Measurements from ENCODE around the gene MBD5.

DNA sequence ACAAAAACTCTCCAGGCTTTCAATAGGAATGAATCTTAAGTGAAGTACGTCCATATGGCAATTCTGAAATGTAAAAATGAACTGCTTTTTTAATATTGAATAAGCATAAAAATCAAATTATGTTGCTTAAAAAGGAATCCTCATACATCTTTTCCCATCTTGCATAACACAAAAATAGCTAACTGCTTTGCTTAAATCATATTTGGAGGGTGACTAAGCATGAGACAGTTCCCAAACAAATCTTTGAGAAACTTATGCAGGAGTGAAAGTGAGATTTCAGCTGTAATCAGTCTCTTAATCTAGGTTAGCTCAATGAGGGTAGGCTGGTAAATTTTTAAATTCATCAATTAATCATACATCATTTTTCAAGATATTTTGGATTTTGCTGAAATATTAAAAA lies 111.5 kb downstream of the MBD5 start:
- TF ChIP-seq EP300 (IDR thresholded peaks at IDR 0.05; ENCODE audit: borderline replicate concordance) (no peak), CREB1 (IDR thresholded peaks at IDR 0.05; ENCODE audit: low read depth) (no peak), MAX (IDR thresholded peaks at IDR 0.05) (no peak), RAD21 (IDR thresholded peaks at IDR 0.05; ENCODE audit: low read depth) (no peak), TAF1 (IDR thresholded peaks at IDR 0.05; ENCODE audit: low read depth) (no peak)
- TF ChIP-seq, protein P1, sequence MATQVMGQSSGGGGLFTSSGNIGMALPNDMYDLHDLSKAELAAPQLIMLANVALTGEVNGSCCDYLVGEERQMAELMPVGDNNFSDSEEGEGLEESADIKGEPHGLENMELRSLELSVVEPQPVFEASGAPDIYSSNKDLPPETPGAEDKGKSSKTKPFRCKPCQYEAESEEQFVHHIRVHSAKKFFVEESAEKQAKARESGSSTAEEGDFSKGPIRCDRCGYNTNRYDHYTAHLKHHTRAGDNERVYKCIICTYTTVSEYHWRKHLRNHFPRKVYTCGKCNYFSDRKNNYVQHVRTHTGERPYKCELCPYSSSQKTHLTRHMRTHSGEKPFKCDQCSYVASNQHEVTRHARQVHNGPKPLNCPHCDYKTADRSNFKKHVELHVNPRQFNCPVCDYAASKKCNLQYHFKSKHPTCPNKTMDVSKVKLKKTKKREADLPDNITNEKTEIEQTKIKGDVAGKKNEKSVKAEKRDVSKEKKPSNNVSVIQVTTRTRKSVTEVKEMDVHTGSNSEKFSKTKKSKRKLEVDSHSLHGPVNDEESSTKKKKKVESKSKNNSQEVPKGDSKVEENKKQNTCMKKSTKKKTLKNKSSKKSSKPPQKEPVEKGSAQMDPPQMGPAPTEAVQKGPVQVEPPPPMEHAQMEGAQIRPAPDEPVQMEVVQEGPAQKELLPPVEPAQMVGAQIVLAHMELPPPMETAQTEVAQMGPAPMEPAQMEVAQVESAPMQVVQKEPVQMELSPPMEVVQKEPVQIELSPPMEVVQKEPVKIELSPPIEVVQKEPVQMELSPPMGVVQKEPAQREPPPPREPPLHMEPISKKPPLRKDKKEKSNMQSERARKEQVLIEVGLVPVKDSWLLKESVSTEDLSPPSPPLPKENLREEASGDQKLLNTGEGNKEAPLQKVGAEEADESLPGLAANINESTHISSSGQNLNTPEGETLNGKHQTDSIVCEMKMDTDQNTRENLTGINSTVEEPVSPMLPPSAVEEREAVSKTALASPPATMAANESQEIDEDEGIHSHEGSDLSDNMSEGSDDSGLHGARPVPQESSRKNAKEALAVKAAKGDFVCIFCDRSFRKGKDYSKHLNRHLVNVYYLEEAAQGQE (IDR thresholded peaks at IDR 0.05; ENCODE audit: low read depth): no peak
